ENCODE measurements around the gene NRXN2.

NRXN2 gene

DNA sequence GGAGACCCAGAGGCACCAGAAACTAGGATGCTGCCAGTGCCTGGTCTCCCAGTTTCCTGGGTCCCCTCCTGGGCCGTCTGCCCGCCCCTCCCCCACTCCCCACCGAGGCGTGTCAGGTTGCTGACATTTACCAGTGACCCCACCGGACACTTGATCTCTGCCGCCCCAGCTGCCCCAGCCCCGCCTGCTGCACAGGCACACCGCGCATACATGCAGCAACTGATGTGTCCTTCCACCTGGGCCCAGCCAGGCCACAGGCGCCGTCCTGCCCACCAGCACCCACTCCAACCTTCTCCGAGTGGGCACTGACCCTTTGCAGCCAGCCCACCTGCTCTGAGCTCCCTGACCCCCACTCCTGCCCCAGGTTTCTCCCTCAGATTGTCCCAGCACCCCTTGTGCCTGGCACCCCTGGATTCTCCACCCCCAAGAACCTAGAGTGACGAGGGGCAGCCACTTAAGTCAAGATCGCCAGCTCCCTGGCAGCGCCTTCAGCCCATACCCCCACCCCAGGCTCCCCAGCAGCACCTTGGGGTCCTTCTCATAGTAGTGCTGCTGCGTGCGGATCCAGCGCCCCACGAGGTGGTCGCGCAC, 36.2 kb upstream of the NRXN2 start:
- DNase-seq (ENCODE audit: low read depth in 2 of 3, low spot score in 1 of 3), result no peak

DNA sequence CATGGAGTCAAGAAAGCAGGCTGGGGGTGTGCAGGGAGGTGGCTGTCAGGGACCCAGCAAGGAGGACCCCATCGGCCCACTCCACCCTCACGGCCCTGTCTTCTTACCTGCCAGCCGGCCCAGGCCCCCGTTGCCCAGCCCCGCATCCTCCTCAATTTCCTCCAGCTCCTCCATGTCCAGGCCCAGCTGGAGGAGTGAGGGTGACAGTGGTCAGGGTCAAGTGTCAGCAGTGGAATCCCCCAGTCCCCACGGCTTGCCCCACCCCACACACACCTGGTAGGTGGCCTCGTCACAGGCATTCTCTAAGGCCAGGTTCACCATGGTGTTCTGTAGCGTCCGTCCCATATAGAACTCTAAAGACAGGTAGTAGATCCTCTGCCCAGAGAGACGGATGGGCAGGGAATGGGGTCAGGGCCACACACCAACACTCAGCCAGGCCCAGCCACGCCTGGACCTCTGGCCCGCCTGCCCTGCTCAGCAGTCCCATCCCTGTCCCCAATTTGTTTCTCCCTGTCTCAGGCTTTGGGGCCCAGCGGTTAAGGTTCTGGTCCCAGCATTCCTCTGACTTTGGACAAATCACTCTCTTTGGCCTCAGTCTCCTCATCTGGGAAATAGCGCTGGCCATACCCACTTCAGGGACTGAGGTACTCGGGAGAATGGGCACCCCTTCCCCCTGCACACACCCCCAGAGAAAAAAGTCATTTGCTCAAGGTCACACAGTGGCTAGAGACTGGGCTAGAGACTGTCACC, 35.5 kb upstream of the NRXN2 start:
- DNase-seq (ENCODE audit: low read depth in 2 of 3, low spot score in 1 of 3), result no peak

GRCh38 chr11:64757549-64758329, 34.7 kb upstream of the NRXN2 start:
- DNase-seq (ENCODE audit: low read depth in 2 of 3, low spot score in 1 of 3), result no peak

- DNase-seq (ENCODE audit: low read depth in 2 of 3, low spot score in 1 of 3), result no peak
Observed at GRCh38 chr11:64755681-64756361, 32.8 kb upstream of the NRXN2 start.

DNA sequence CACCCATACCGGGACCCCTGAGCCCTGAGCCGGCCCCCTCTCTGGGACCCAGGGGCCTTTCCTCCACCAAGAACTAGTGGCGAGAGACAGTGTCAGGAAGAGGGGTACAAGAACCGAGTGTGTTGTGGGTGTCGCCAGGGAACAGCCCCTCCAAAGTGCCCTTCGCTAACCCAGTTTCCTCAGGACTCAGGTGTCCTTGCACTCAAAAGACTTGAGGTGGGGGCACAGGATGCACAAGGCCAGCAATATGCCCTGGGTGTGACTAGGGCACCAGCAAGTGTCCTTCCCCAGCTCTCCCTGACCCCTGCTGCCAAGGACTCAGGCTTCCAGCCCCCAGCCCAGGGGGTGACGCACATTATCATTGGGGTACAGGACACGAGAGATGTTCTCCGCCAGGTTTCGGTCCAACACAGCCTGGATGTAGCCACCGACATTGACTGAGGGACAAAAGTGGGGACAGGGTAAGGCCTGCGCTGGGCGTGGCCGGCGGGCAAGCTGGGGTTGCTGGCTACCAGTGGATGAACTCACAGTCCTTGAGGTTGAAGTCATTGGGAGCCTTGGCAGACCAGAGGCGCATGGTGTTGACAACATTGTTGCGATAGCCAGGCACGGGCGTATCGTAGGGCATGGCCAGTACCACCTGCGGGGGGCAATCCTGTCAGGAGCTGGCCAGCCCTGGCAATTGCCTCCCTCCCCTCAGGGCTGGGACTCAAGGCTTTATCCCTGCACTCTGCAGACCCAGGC, 32.1 kb upstream of the NRXN2 start:
- DNase-seq (ENCODE audit: low read depth in 2 of 3, low spot score in 1 of 3), result no peak

DNA sequence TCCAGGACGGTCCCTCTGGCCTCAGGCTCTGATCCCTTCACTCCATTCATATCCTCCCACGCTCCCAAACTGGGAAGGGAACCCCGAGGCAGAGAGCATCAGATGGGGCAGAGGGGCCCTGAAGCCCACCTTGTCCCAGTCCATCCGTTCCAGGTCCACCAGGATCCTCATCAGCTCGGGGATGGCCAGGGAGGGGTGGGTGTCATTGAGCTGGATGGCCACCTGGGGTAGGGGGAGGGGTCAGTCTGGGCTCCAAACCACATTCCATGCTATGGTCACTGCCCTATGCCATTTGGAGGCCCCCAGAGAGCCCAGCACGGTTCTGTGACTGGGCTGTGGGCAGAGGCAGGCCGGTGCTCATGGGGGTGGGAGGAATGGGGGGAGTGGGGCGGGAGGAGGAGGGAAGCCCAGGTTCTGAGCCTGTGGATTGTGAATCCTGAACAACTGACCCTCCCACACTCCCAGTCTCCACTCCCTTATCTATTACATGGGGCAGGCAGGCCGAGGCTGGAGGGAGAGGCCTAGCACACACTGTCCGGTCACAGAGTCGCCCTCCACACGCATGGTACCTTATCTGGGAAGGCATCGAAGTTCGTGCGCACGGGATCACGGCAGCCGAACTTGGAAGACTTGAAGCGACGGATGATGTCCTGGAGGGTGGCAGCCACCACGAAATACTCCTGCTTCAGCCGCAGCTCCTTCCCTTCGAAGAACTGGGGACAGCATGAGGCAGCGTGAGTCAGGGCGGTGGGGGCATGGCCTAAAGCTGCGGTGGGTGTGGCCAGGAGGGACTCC, 31.3 kb upstream of the NRXN2 start:
- no peak for DNase-seq (ENCODE audit: low read depth in 2 of 3, low spot score in 1 of 3)

- no peak for DNase-seq (ENCODE audit: low read depth in 2 of 3, low spot score in 1 of 3)
Observed at GRCh38 chr11:64753380-64754123, 30.6 kb upstream of the NRXN2 start.

- no peak for DNase-seq (ENCODE audit: low read depth in 2 of 3, low spot score in 1 of 3)
Observed at GRCh38 chr11:64753019-64753379, 30.0 kb upstream of the NRXN2 start.

DNA sequence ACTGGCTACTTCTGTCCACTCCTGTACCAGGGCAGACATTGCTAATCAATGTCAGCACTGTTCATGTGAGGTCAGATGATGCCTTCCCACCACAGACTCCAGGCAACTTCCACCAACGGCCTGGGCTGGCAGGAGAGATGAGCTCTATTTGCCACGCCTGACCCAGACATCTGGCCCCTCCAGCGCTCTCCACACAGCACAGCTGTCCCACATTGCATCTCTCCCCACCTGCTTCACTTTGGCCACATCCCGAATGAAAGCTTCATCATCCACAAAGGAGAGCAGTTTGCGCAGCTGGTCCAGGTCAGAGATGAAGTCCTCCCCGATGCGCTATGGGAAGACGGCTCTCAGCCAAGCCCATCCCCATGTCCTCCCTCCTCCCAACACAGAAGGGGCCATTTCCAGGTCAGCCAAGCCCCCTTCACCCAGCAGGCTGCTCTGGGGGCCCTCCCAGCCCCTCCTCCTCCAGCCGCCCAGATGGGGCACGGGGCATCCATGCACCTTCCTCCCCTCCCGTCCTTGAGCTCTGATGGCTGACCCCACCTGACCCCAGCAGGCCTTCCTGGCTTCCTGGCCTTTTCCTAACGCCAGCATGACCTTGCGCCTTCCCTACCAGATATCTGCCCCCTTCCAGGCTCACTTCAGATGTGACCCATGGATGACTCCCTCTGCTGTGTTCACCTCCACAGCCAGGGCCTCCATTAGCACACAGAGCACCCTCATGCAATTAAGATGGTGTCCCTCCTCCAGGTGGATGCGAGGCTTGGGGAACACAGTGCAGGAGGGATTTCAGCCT, 29.4 kb upstream of the NRXN2 start:
- DNase-seq (ENCODE audit: low read depth in 2 of 3, low spot score in 1 of 3), result no peak

DNA sequence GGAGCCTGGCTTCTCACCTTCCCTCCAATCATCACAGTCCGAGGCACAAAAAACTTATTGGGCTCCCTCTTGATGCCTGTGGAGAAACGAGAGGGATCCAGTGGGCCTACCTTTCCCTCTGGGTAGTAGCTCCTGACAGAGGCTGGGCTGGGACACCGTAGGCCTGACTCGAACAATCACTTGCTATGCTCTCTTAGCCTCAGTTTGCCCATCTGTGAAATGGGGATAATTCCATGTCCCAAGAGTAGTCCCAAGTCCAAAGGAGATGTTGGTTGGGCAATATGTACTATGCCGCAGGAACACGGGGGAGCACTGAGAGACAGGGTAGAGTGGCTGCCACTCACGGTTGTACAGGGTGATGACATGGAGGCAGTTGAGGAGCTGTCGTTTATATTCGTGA, 28.6 kb upstream of the NRXN2 start:
- no peak for DNase-seq (ENCODE audit: low read depth in 2 of 3, low spot score in 1 of 3)

- no peak for DNase-seq (ENCODE audit: low read depth in 2 of 3, low spot score in 1 of 3)
Observed at GRCh38 chr11:64751136-64751535, 28.1 kb upstream of the NRXN2 start.

DNA sequence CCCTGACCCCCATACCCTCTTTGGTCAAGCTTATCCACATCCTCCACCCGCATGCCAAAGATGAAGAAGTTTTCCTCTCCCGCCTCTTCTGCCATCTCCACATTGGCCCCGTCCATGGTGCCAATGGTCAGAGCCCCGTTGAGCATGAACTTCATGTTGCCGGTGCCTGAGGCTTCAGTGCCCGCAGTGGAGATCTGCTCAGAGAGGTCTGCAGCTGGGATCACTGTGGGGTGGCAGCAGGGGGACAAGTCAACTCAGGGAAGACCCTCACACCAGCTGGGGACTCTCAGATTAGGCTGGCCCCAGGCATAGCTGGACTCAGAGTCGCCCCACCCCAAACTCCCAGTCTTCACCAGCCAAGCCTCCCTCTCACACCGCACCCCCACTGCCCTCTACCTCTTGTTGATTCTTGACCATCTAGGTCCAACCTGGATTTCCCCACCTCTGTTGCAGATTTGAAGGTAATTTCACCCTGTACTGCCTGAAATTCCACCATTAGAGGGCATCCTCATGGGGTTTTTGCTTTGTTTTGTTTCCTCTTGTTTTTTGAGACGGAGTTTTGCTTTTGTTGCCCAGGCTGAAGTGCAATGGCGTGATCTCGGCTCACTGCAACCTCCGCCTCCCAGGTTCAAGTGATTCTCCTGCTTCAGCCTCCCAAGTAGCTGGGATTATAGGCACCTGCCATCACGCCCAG, 27.5 kb upstream of the NRXN2 start:
- DNase-seq (ENCODE audit: low read depth in 2 of 3, low spot score in 1 of 3), result no peak

DNA sequence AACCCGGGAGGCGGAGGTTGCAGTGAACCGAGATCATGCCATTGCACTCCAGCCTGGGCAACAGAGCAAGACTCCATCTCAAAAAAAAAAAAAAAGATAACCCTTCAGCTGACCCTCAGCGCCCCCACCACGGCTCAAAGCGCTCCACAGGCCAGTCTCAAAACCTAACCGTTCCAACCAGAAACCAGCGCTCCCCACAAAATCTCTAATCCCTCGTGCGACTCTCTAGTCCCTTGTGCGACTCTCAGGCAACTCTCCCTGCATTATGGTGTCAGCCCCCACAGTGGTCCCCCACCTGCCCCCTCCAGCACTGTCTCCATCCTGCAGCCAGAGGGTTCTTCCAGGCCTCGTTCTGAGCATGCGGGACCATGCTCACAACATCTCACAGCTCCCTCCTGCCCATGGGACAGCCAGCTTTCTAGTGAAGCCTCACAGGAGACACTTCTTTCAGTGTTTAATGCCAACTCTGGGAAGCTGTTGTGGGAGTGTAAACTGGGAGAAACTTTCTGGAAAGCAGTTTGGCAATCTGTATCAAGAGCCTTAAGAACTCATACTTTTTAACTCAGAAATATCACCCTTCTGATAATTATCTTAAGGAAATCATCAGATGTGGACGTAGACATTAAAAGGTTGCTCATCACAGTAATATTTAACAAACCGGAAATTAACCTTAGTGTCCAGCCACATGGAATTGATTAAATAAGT, 25.1 kb upstream of the NRXN2 start:
- no peak for DNase-seq (ENCODE audit: low read depth in 2 of 3, low spot score in 1 of 3)

DNA sequence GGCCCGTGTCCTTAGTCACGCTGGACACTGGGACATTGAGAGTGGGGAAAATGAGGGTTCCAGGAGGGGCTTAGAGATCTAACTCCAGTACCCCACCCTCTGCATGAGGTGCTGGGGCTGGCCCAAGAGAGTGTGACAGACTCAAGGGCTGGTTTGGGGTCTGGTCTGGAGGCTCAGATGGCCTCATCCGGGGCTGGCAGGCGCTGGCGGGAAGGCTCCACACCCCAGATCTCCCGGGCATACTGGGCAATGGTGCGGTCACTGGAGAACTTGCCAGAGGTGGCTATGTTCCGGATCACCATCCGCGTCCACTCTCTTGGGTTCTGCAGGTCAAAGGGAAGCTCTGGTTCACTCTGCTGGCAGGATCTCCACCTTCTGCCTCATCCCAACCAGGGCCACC, 23.5 kb upstream of the NRXN2 start:
- no peak for DNase-seq (ENCODE audit: low read depth in 2 of 3, low spot score in 1 of 3)

DNA sequence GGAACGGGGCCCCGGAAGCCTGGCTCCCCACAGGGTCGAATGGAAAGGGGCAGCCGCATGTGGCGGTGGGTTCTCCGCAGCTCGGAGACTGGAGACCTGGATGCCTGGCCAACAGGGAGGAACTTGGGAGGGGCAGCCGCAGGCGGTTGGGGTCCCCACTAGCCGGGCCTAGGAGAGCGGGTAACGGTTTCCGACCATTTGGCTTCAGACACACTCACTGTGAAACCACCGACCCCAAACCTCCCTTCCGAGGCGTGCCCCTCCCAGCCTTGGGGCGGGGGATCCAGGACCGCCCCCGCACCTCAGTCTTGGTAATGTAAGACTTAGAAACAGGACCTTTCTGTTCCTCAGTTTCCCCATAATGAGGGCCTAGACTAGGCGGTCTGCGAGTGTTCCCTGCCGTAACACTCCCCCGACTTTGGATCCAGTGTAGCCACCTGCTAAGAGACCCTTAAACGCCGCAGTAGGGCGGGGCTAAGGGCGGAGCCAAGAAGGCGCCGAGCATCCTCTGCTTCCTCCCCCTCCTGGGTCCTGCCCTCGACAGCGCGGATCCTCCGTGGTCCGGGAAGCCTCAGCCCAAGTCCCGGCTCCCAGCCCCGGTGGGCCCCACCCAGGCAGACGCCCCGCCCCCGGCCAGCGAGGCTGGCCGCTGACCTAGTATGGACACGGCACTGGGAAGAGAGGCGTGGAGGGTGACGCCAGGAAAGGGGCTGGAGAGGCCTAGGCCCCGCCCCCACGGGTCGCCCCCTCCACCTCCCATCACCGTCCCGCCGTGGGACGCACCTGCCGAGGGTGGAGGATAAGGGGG, 22.7 kb upstream of the NRXN2 start:
- no peak for DNase-seq (ENCODE audit: low read depth in 2 of 3, low spot score in 1 of 3)

DNA sequence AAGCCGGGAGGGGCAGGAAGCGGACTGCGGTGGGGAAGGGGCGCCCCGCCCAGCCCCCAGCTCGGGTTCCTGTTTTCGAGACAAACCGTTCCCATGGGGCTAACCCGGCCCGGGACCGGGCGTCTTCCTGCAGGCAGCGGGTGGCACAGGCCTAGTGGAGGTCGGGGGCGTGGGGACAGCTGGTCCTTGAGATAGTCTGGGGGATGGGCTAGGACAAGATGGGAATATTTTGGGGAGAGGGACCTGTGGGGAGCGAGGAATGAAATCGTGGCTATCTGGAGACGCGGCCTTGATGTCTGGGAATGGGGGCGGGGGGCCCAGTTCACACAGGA, 22.2 kb upstream of the NRXN2 start:
- DNase-seq (ENCODE audit: low read depth in 2 of 3, low spot score in 1 of 3), result no peak

Measured in stimulated activated CD4-positive, alpha-beta T cell treated with anti-CD3 and anti-CD28 coated beads, Interleukin-12 subunit alpha, Interleukin-12 subunit beta, amount 100 ng/mL, for 48 hours (primary cell).